Measurements from ENCODE around the gene DLX5.
A peak's percentile ranks its signal among the peaks of the same experiment; 100 is the strongest.

Gene DLX5

GRCh38 chr7:96989859-96990317 is 34.7 kb downstream of the DLX5 start:
- Histone ChIP-seq H3K27me3 (ENCODE audit: control insufficient read depth, insufficient read depth, low read length) (peaks cover 94% of the 10 kb centered on the region), H3K9ac (ENCODE audit: low read depth, low read length) (no peak overlapping the region), H3K9me3 (ENCODE audit: control insufficient read depth, insufficient read depth, low read length) (no peaks in the 10 kb centered on the region)

GRCh38 chr7:96989241-96989858 is 35.3 kb downstream of the DLX5 start:
- Histone ChIP-seq H3K9me3 (ENCODE audit: control insufficient read depth, insufficient read depth, low read length) (no peaks in the 10 kb centered on the region), H3K9ac (ENCODE audit: low read depth, low read length) (no peak overlapping the region), H3K4me1 (ENCODE audit: control insufficient read depth, insufficient read depth, low read length) (peaks cover 22% of the 10 kb centered on the region), H3K36me3 (ENCODE audit: control insufficient read depth, insufficient read depth, low read length) (no peaks in the 10 kb centered on the region), H3K27me3 (ENCODE audit: control insufficient read depth, insufficient read depth, low read length) (peaks cover 92% of the 10 kb centered on the region), H3K4me3 (ENCODE audit: low read depth, low read length) (peak overlapping the region; percentile 9)

More at GRCh38 chr7:96989859-96990317, 34.7 kb downstream of the DLX5 start:
- no peak overlapping the region for H3K4me3 ChIP-seq (ENCODE audit: low read depth, low read length)
- no peaks in the 10 kb centered on the region for H3K36me3 ChIP-seq (ENCODE audit: control insufficient read depth, insufficient read depth, low read length)
- H3K4me1 ChIP-seq (ENCODE audit: control insufficient read depth, insufficient read depth, low read length): peaks cover 22% of the 10 kb centered on the region

- no peak overlapping the region for H3K4me3 ChIP-seq (ENCODE audit: low read depth, low read length)
- peaks cover 19% of the 10 kb centered on the region for H3K4me1 ChIP-seq (ENCODE audit: control insufficient read depth, insufficient read depth, low read length)
- H3K27me3 ChIP-seq (ENCODE audit: control insufficient read depth, insufficient read depth, low read length): peaks cover 77% of the 10 kb centered on the region
- H3K9ac ChIP-seq (ENCODE audit: low read depth, low read length): no peak overlapping the region
- no peaks in the 10 kb centered on the region for H3K9me3 ChIP-seq (ENCODE audit: control insufficient read depth, insufficient read depth, low read length)
- H3K36me3 ChIP-seq (ENCODE audit: control insufficient read depth, insufficient read depth, low read length): no peaks in the 10 kb centered on the region
These were observed 36.9 kb downstream of the DLX5 start for GRCh38 chr7:96987719-96988118.

GRCh38 chr7:96986901-96987300 is 37.7 kb downstream of the DLX5 start:
- Histone ChIP-seq H3K27me3 (ENCODE audit: control insufficient read depth, insufficient read depth, low read length) (peaks cover 69% of the 10 kb centered on the region), H3K9ac (ENCODE audit: low read depth, low read length) (no peak overlapping the region), H3K4me1 (ENCODE audit: control insufficient read depth, insufficient read depth, low read length) (peaks cover 17% of the 10 kb centered on the region), H3K36me3 (ENCODE audit: control insufficient read depth, insufficient read depth, low read length) (no peaks in the 10 kb centered on the region), H3K9me3 (ENCODE audit: control insufficient read depth, insufficient read depth, low read length) (no peaks in the 10 kb centered on the region), H3K4me3 (ENCODE audit: low read depth, low read length) (no peak overlapping the region)

- peaks cover 59% of the 10 kb centered on the region for H3K27me3 ChIP-seq (ENCODE audit: control insufficient read depth, insufficient read depth, low read length)
- H3K9me3 ChIP-seq (ENCODE audit: control insufficient read depth, insufficient read depth, low read length): no peaks in the 10 kb centered on the region
These were observed 38.6 kb downstream of the DLX5 start for GRCh38 chr7:96985992-96986391.

GRCh38 chr7:96982586-96982985 is 42.0 kb downstream of the DLX5 start:
- no peaks in the 10 kb centered on the region for H3K36me3 ChIP-seq (ENCODE audit: control insufficient read depth, insufficient read depth, low read length)
- H3K9ac ChIP-seq (ENCODE audit: low read depth, low read length): no peak overlapping the region
- H3K27me3 ChIP-seq (ENCODE audit: control insufficient read depth, insufficient read depth, low read length): peaks cover 25% of the 10 kb centered on the region
- peaks cover 8% of the 10 kb centered on the region for H3K4me1 ChIP-seq (ENCODE audit: control insufficient read depth, insufficient read depth, low read length)
- H3K4me3 ChIP-seq (ENCODE audit: low read depth, low read length): no peak overlapping the region
- H3K9me3 ChIP-seq (ENCODE audit: control insufficient read depth, insufficient read depth, low read length): no peaks in the 10 kb centered on the region

More at GRCh38 chr7:96985992-96986391, 38.6 kb downstream of the DLX5 start:
- Histone ChIP-seq H3K4me1 (ENCODE audit: control insufficient read depth, insufficient read depth, low read length) (peaks cover 16% of the 10 kb centered on the region), H3K36me3 (ENCODE audit: control insufficient read depth, insufficient read depth, low read length) (no peaks in the 10 kb centered on the region), H3K9ac (ENCODE audit: low read depth, low read length) (no peak overlapping the region), H3K4me3 (ENCODE audit: low read depth, low read length) (no peak overlapping the region)

- Histone ChIP-seq H3K36me3 (ENCODE audit: control insufficient read depth, insufficient read depth, low read length) (no peaks in the 10 kb centered on the region), H3K27me3 (ENCODE audit: control insufficient read depth, insufficient read depth, low read length) (peaks cover 5% of the 10 kb centered on the region), H3K4me3 (ENCODE audit: low read depth, low read length) (no peak overlapping the region), H3K9ac (ENCODE audit: low read depth, low read length) (no peak overlapping the region), H3K9me3 (ENCODE audit: control insufficient read depth, insufficient read depth, low read length) (no peaks in the 10 kb centered on the region), H3K4me1 (ENCODE audit: control insufficient read depth, insufficient read depth, low read length) (no peaks in the 10 kb centered on the region)
These were observed 44.9 kb downstream of the DLX5 start for GRCh38 chr7:96979551-96980276.

GRCh38 chr7:96977445-96977844 is 47.2 kb downstream of the DLX5 start:
- no peak overlapping the region for H3K4me3 ChIP-seq (ENCODE audit: low read depth, low read length)
- H3K27me3 ChIP-seq (ENCODE audit: control insufficient read depth, insufficient read depth, low read length): no peaks in the 10 kb centered on the region
- H3K9ac ChIP-seq (ENCODE audit: low read depth, low read length): no peak overlapping the region
- no peaks in the 10 kb centered on the region for H3K36me3 ChIP-seq (ENCODE audit: control insufficient read depth, insufficient read depth, low read length)
- no peaks in the 10 kb centered on the region for H3K9me3 ChIP-seq (ENCODE audit: control insufficient read depth, insufficient read depth, low read length)
- no peaks in the 10 kb centered on the region for H3K4me1 ChIP-seq (ENCODE audit: control insufficient read depth, insufficient read depth, low read length)

GRCh38 chr7:96976106-96976505 is 48.5 kb downstream of the DLX5 start:
- H3K36me3 ChIP-seq (ENCODE audit: control insufficient read depth, insufficient read depth, low read length): no peaks in the 10 kb centered on the region
- H3K4me3 ChIP-seq (ENCODE audit: low read depth, low read length): no peak overlapping the region
- H3K4me1 ChIP-seq (ENCODE audit: control insufficient read depth, insufficient read depth, low read length): no peaks in the 10 kb centered on the region
- no peaks in the 10 kb centered on the region for H3K9me3 ChIP-seq (ENCODE audit: control insufficient read depth, insufficient read depth, low read length)
- no peak overlapping the region for H3K9ac ChIP-seq (ENCODE audit: low read depth, low read length)
- H3K27me3 ChIP-seq (ENCODE audit: control insufficient read depth, insufficient read depth, low read length): no peaks in the 10 kb centered on the region

- no peak overlapping the region for H3K9ac ChIP-seq (ENCODE audit: low read depth, low read length)
- no peaks in the 10 kb centered on the region for H3K27me3 ChIP-seq (ENCODE audit: control insufficient read depth, insufficient read depth, low read length)
- H3K9me3 ChIP-seq (ENCODE audit: control insufficient read depth, insufficient read depth, low read length): no peaks in the 10 kb centered on the region
- no peaks in the 10 kb centered on the region for H3K36me3 ChIP-seq (ENCODE audit: control insufficient read depth, insufficient read depth, low read length)
- H3K4me1 ChIP-seq (ENCODE audit: control insufficient read depth, insufficient read depth, low read length): no peaks in the 10 kb centered on the region
- H3K4me3 ChIP-seq (ENCODE audit: low read depth, low read length): no peak overlapping the region
These were observed 50.6 kb downstream of the DLX5 start for GRCh38 chr7:96973986-96974385.

GRCh38 chr7:96970739-96971138 is 53.9 kb downstream of the DLX5 start:
- Histone ChIP-seq H3K4me3 (ENCODE audit: low read depth, low read length) (no peak overlapping the region), H3K36me3 (ENCODE audit: control insufficient read depth, insufficient read depth, low read length) (no peaks in the 10 kb centered on the region), H3K27me3 (ENCODE audit: control insufficient read depth, insufficient read depth, low read length) (no peaks in the 10 kb centered on the region), H3K9ac (ENCODE audit: low read depth, low read length) (no peak overlapping the region), H3K4me1 (ENCODE audit: control insufficient read depth, insufficient read depth, low read length) (no peaks in the 10 kb centered on the region), H3K9me3 (ENCODE audit: control insufficient read depth, insufficient read depth, low read length) (no peaks in the 10 kb centered on the region)

Data from iPS-15b (cell line).